ENCODE measurements around the gene ITM2A.

ITM2A gene

GRCh38 chrX:79366873-79367749 is at the start of gene ITM2A:
Gene ITM2A, minus strand, starts transcription at chrX:79367334. Its CDS starts 119 bp downstream, at chrX:79367215.
- DNase-seq, result peak; percentile 79

GRCh38 chrX:79415056-79415455 is 47.9 kb upstream of the ITM2A start:
- no peak for DNase-seq

- DNase-seq, result no peak
Measured at GRCh38 chrX:79413963-79414362, 46.8 kb upstream of the ITM2A start.

GRCh38 chrX:79412972-79413371 is 45.8 kb upstream of the ITM2A start:
- peak; percentile 62 for DNase-seq

- DNase-seq, result no peak
Measured at GRCh38 chrX:79412166-79412565, 45.0 kb upstream of the ITM2A start.

- no peak for DNase-seq
Measured at GRCh38 chrX:79409657-79410056, 42.5 kb upstream of the ITM2A start.

GRCh38 chrX:79408623-79409322 is 41.6 kb upstream of the ITM2A start:
- DNase-seq, result no peak

- DNase-seq, result no peak
Measured at GRCh38 chrX:79400623-79401022, 33.5 kb upstream of the ITM2A start.

- no peak for DNase-seq
Measured at GRCh38 chrX:79375340-79375739, 8.2 kb upstream of the ITM2A start.

GRCh38 chrX:79371640-79372039 is 4.5 kb upstream of the ITM2A start:
- DNase-seq, result no peak

GRCh38 chrX:79371101-79371500 is 4.0 kb upstream of the ITM2A start:
- no peak for DNase-seq

- DNase-seq, result no peak
Measured at GRCh38 chrX:79369871-79370270, 2.7 kb upstream of the ITM2A start.

- no peak for DNase-seq
Measured at GRCh38 chrX:79368441-79368840, 1.3 kb upstream of the ITM2A start.

- DNase-seq, result no peak
Measured at GRCh38 chrX:79367907-79368306, 773 bp upstream of the ITM2A start.

GRCh38 chrX:79366556-79366872 is 620 bp downstream of the ITM2A start:
- no peak for DNase-seq

GRCh38 chrX:79365591-79365990 is 1.5 kb downstream of the ITM2A start:
- DNase-seq, result no peak

GRCh38 chrX:79364306-79364705 is 2.8 kb downstream of the ITM2A start:
- DNase-seq, result no peak

- DNase-seq, result peak; percentile 51
Measured at GRCh38 chrX:79361192-79361870, 5.8 kb downstream of the ITM2A start.

- peak; percentile 45 for DNase-seq
Measured at GRCh38 chrX:79336869-79337815, 30.0 kb downstream of the ITM2A start.

- DNase-seq, result no peak
Measured at GRCh38 chrX:79330022-79330421, 37.1 kb downstream of the ITM2A start.

GRCh38 chrX:79325263-79325958 is 41.7 kb downstream of the ITM2A start:
- DNase-seq, result peak; percentile 62

All from CD4-positive, alpha-beta T cell treated with Interleukin-17A for 1 hour (primary cell).